ENCODE results near the gene GAREM1.

DNA sequence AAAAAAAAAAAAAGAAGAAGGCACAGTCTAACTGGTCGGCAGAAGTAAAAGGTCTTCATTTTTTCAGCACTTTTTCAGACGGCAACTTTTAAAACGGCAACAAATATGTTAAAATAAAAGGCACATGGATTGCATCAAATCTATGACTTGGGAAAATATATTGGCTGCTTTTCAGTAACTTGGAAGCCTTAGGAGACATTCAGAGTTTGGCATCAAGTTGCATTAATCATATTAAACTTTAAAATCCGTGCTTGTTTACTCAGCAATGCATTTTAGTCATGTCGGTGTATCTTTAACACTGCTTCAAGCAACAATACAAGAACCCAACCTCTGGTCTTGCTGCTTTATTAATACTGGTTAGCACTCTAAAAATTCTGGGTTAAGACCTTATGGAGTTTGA lies 169.8 kb downstream of the GAREM1 start:
- TF ChIP-seq EP300 (IDR thresholded peaks at IDR 0.05): no peak
- TF ChIP-seq, protein P1, sequence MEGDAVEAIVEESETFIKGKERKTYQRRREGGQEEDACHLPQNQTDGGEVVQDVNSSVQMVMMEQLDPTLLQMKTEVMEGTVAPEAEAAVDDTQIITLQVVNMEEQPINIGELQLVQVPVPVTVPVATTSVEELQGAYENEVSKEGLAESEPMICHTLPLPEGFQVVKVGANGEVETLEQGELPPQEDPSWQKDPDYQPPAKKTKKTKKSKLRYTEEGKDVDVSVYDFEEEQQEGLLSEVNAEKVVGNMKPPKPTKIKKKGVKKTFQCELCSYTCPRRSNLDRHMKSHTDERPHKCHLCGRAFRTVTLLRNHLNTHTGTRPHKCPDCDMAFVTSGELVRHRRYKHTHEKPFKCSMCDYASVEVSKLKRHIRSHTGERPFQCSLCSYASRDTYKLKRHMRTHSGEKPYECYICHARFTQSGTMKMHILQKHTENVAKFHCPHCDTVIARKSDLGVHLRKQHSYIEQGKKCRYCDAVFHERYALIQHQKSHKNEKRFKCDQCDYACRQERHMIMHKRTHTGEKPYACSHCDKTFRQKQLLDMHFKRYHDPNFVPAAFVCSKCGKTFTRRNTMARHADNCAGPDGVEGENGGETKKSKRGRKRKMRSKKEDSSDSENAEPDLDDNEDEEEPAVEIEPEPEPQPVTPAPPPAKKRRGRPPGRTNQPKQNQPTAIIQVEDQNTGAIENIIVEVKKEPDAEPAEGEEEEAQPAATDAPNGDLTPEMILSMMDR (IDR thresholded peaks at IDR 0.05): no peak
